Stimulated activated CD8-positive, alpha-beta memory T cell treated with anti-CD3 and anti-CD28 coated beads, Interleukin-12 subunit alpha, Interleukin-12 subunit beta, amount 100 ng/mL, for 1 hour (primary cell): ENCODE data around the gene NRIP1.

Experiments used
- DNase-seq: peaks from one replicate; pipeline ENCODE4 v3.0.0-alpha.2; 2020; ENCODE audit warnings: low read depth

The NRIP1 gene

GRCh38 chr21:14917762-14918161, 147.0 kb downstream of the NRIP1 start:
- no peak for DNase-seq

GRCh38 chr21:14916676-14917141, 148.1 kb downstream of the NRIP1 start:
- DNase-seq, result no peak

- DNase-seq, result no peak
Measured at GRCh38 chr21:14913638-14914037, 151.2 kb downstream of the NRIP1 start.

GRCh38 chr21:14911351-14911750, 153.4 kb downstream of the NRIP1 start:
- no peak for DNase-seq
